GM12878 (cell line): ENCODE measurements around the gene DYNLT5. TPM values are rescaled to one million over a fixed set of nuclear protein-coding genes. Genes with fewer than 3 reads are reported as not detected.

Source experiments
- ATAC-seq: fragments of 200-7000 bp; cut with Tn5 transposase; 3 replicates; pipeline ENCODE4 v1.9.1; 2020; ENCODE audit warnings: mild to moderate bottlenecking, moderate library complexity
- BruUV-seq: library from RNA; stranded (reverse); fragments of 400-500 nt; replicated peaks from 2 replicates; lab custom pipeline; 2021; lab: Mats Ljungman, UMichigan
- CTCF ChIA-PET: fragments of 300-600 bp; sonication (Branson Sonifier 250); formaldehyde crosslinking; extraction: SDS; loops from one replicate; lab custom pipeline; 2021; ENCODE audit warnings: inconsistent platforms; lab: Yijun Ruan, JAX
- POLR2A ChIA-PET: fragments of 350-600 bp; formaldehyde crosslinking; extraction: SDS; loops from one replicate; lab custom pipeline; 2021; ENCODE audit warnings: inconsistent platforms; lab: Charles Lee
- RAD21 ChIA-PET: fragments of 300-600 bp; sonication (Branson Sonifier 250); formaldehyde crosslinking; loops from one replicate; lab custom pipeline; 2023; ENCODE audit warnings: antibody characterized with exemption; ENCODE audit not compliant: unreplicated experiment; lab: Charles Lee
- SMC1A ChIA-PET: fragments of 300-600 bp; sonication (Branson Sonifier 250); formaldehyde crosslinking; loops from one replicate; lab custom pipeline; 2023; ENCODE audit not compliant: unreplicated experiment, uncharacterized antibody; lab: Charles Lee
- DNase-seq: peaks from one replicate; pipeline ENCODE4 v3.0.0-alpha.2; 2011; ENCODE audit warnings: low read depth, low spot score
- FAIRE-seq: peaks from 3 replicates; lab custom pipeline; 2011; peaks lifted over from hg19 to GRCh38; lab: Jason Lieb, UNC
- H2AFZ ChIP-seq: 2 replicates; pipeline ENCODE4 v1.6.0; 2011; ENCODE audit warnings: low read depth, low read length, control low read depth; ENCODE audit not compliant: control insufficient read depth
- H3K27ac ChIP-seq: 2 replicates; pipeline ENCODE4 v1.5.1; 2011; ENCODE audit warnings: control low read depth; ENCODE audit not compliant: control insufficient read depth, insufficient read depth
- H3K27me3 ChIP-seq, 2 experiments: replicated peaks in 1 of 2; 2 replicates each; pipeline versions ENCODE4 v1.6.0 to v1.6.1; 2011; ENCODE audit warnings: low read length in 1 of 2; ENCODE audit not compliant: control insufficient read depth in 2 of 2, insufficient read depth in 2 of 2
- H3K36me3 ChIP-seq, 2 experiments: 2 replicates each; pipeline ENCODE4 v1.5.1; 2011; ENCODE audit warnings: low read length in 1 of 2; ENCODE audit not compliant: control insufficient read depth in 2 of 2, insufficient read depth in 2 of 2
- H3K4me1 ChIP-seq: 2 replicates; pipeline ENCODE4 v1.6.1; 2011; ENCODE audit warnings: mild to moderate bottlenecking, low read length, moderate library complexity, mixed read lengths; ENCODE audit not compliant: control insufficient read depth, insufficient read depth
- H3K4me2 ChIP-seq: 2 replicates; pipeline ENCODE4 v1.6.0; 2011; ENCODE audit warnings: control low read depth; ENCODE audit not compliant: control insufficient read depth, insufficient read depth
- H3K4me3 ChIP-seq: fragments of 200-600 bp; sonication (generic); 2 replicates; pipeline ENCODE4 v1.5.1; 2016
- H3K79me2 ChIP-seq: 2 replicates; pipeline ENCODE4 v1.6.0; 2011; ENCODE audit warnings: low read length; ENCODE audit not compliant: control insufficient read depth, insufficient read depth
- H3K9ac ChIP-seq: 2 replicates; pipeline ENCODE4 v1.8.0; 2011; ENCODE audit warnings: low read length, control low read depth, mixed read lengths; ENCODE audit not compliant: control insufficient read depth, insufficient read depth
- H3K9me3 ChIP-seq: replicated peaks from 3 replicates; pipeline ENCODE4 v1.5.1; 2011; ENCODE audit warnings: mild to moderate bottlenecking, low read length; ENCODE audit not compliant: control insufficient read depth, insufficient read depth
- H4K20me1 ChIP-seq: 2 replicates; pipeline ENCODE4 v1.6.0; 2011; ENCODE audit not compliant: control insufficient read depth, insufficient read depth
- CHD2 ChIP-seq: IDR thresholded peaks from 2 replicates; pipeline ENCODE4 v1.6.1; 2011; ENCODE audit warnings: low read depth, low read length, improper control_type of control experiment, borderline replicate concordance
- ESRRA ChIP-seq: IDR thresholded peaks from 2 replicates; pipeline ENCODE4 v1.6.1; 2012; ENCODE audit warnings: mild to moderate bottlenecking, low read length, improper control_type of control experiment
- HDAC2 ChIP-seq: fragments of 200-600 bp; sonication (generic); IDR thresholded peaks from 2 replicates; pipeline ENCODE4 v1.6.1; 2017
- NBN ChIP-seq: fragments of 450-650 bp; IDR thresholded peaks from 2 replicates; pipeline ENCODE4 v1.6.1; 2016
- NR2C2 ChIP-seq: IDR thresholded peaks from 2 replicates; pipeline ENCODE4 v1.6.1; 2011; ENCODE audit warnings: borderline replicate concordance, low read depth; ENCODE audit not compliant: control insufficient read depth, insufficient read length
- SIN3A ChIP-seq: IDR thresholded peaks from 2 replicates; pipeline ENCODE4 v1.6.1; 2012; ENCODE audit warnings: low read depth, low read length, improper control_type of control experiment
- ZNF207 ChIP-seq: fragments of 450-650 bp; IDR thresholded peaks from 2 replicates; pipeline ENCODE4 v1.6.1; 2014; ENCODE audit warnings: antibody characterized with exemption, mild to moderate bottlenecking, borderline replicate concordance
- ZSCAN29 ChIP-seq: fragments of 450-650 bp; IDR thresholded peaks from 2 replicates; pipeline ENCODE4 v1.6.1; 2017; ENCODE audit warnings: mild to moderate bottlenecking, moderate library complexity
- WGBS: methylation state at CpG from one replicate; pipeline ENCODE4 v1.1.6; 2016; ENCODE audit warnings: low lambda C conversion rate; ENCODE audit not compliant: insufficient replicate concordance, insufficient coverage; ENCODE audit errors: missing lambda C conversion rate; 5-methylcytosine and 5-hydroxymethylcytosine counted together
- in situ Hi-C: fragments of 300-500 bp; cut with MboI; formaldehyde crosslinking; loops from 9 replicates; pipeline ENCODE4 v1.14.3; 2018; ENCODE audit warnings: mixed read lengths
- intact Hi-C: fragments of 100-400 bp; cut with micrococcal nuclease; formaldehyde crosslinking; loops from one replicate; pipeline ENCODE4 v1.14.2; 2022; ENCODE audit not compliant: unreplicated experiment
- polyA plus RNA-seq, 11 experiments: library from polyadenylated mRNA; depleted of rRNA in 4 of 11; unstranded in 6 of 11; stranded (reverse) in 5 of 11; fragments of >200 nt; fragmentation: Nextera tagmentation in 4 of 11; fragmentation: Illumina TruSeq in 1 of 11; extraction: Ambion mirVana in 4 of 11; extraction: Trizol in 1 of 11; gene quantifications; 1 replicate in 1 of 11; 2 replicates in 10 of 11; pipeline versions ENCODE4 v1.2.1 to v1.2.3, GENCODE V29; 2011 to 2016; ENCODE audit warnings: inconsistent platforms in 2 of 11, missing spikeins in 2 of 11, low read depth in 1 of 11
- total RNA-seq, 4 experiments: library from RNA; depleted of rRNA in 3 of 4; stranded (reverse); fragments of >200 nt in 3 of 4; fragmentation: Illumina TruSeq in 1 of 4; extraction: Trizol in 1 of 4; gene quantifications; 2 replicates each; pipeline versions ENCODE4 v1.2.1 to v1.2.3, GENCODE V29; 2013 to 2021
- TF ChIP-seq, protein P1 (sequence below): IDR thresholded peaks from 2 replicates; pipeline ENCODE4 v1.6.1; 2012; ENCODE audit warnings: low read depth, low read length, improper control_type of control experiment
- TF ChIP-seq, protein P2 (sequence below): fragments of 450-650 bp; IDR thresholded peaks from 2 replicates; pipeline ENCODE4 v1.6.1; 2017; ENCODE audit warnings: mild to moderate bottlenecking
- TF ChIP-seq, protein P3 (sequence below): fragments of 450-650 bp; formaldehyde crosslinking; IDR thresholded peaks from 2 replicates; pipeline ENCODE4 v1.4.0; 2022; ENCODE audit warnings: mild to moderate bottlenecking, moderate library complexity

DYNLT5 gene
- total and polyA plus RNA-seq, 10 of the 15 experiments (the other 5 are each of a cell fraction or from before 2014, with no cell fraction given): not detected

DNA sequence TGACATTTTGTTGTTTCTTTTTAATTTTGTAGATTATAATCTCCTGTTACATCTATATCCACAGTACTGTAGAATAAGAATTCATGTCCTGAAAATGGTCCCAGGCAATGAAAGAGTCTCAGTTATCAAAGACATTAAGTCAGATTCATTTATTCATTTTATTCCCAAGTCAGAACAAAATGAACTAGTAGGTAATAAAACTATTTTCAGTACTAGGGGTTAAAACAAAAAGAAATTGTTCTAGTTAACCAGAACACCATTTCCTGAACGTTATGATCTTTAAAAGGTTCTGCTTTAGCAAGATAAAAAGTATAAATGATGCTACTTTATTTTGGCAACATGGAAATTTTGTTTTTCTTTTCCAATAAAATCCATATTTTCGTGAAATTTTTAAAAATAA is 6.8 kb upstream of the DYNLT5 start:
- H3K79me2 ChIP-seq: no peaks in the 10 kb centered on the region
- no peaks in the 10 kb centered on the region for H4K20me1 ChIP-seq
- ChIA-PET SMC1A (interaction anchor here (1.0 kb wide), 1 partner anchor 489 kb away, joined by 3 read pairs; no protein-coding TSS in a partner anchor), POLR2A (no interaction called here), RAD21 (no interaction called here), CTCF (no interaction called here)
- DNase-seq (no peak), ATAC-seq (no peak), FAIRE-seq (no peak)
- no peaks in the 10 kb centered on the region for H3K4me1 ChIP-seq
- no peaks in the 10 kb centered on the region for H3K36me3 ChIP-seq
- BruUV-seq: no TSS peak
- TF ChIP-seq, protein P1, sequence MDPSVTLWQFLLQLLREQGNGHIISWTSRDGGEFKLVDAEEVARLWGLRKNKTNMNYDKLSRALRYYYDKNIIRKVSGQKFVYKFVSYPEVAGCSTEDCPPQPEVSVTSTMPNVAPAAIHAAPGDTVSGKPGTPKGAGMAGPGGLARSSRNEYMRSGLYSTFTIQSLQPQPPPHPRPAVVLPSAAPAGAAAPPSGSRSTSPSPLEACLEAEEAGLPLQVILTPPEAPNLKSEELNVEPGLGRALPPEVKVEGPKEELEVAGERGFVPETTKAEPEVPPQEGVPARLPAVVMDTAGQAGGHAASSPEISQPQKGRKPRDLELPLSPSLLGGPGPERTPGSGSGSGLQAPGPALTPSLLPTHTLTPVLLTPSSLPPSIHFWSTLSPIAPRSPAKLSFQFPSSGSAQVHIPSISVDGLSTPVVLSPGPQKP: no peak
- TF ChIP-seq SIN3A: no peak
- no peak for TF ChIP-seq ZNF207
- WGBS: 2% methylated on average over 2 of the region's 2 CpGs
- no peaks in the 10 kb centered on the region for H3K9me3 ChIP-seq
- H2AFZ ChIP-seq: no peak overlapping the region
- H3K4me2 ChIP-seq: no peak overlapping the region
- no peak overlapping the region for H3K4me3 ChIP-seq
- intact Hi-C loops: no loop called here
- H3K27ac ChIP-seq: no peak overlapping the region
- in situ Hi-C loops: no loop called here
- 0 out of 4 replicates have a peak, but pooled peaks cover 0 to under 1% of the 10 kb centered on the region in 2 experiments for H3K27me3 ChIP-seq
- no peak overlapping the region for H3K9ac ChIP-seq

DNA sequence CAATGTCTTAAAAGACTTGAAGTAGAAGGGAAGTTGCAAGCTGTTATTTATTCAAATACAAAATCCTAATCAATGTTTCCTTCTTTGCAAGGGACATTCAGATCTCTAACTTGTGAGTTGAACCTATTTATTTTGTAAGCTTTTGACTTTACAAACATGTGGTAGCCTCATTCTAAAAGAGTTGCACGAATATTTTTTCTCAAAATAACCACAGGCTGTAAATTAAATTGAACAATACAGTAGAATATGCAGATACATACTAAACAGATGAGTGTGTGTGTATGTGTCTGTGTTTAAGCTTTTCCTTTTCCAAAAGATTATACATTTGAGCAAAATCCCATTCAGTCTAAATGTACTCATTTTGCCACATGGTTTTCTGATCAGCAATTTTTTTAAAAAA is 4.8 kb upstream of the DYNLT5 start:
- Histone ChIP-seq H3K9me3 (no peaks in the 10 kb centered on the region), H2AFZ (no peak overlapping the region)
- TF ChIP-seq CHD2 (no peak), ZSCAN29 (no peak), NR2C2 (no peak), HDAC2 (no peak), NBN (no peak), ESRRA (no peak)
- TF ChIP-seq, protein P2, sequence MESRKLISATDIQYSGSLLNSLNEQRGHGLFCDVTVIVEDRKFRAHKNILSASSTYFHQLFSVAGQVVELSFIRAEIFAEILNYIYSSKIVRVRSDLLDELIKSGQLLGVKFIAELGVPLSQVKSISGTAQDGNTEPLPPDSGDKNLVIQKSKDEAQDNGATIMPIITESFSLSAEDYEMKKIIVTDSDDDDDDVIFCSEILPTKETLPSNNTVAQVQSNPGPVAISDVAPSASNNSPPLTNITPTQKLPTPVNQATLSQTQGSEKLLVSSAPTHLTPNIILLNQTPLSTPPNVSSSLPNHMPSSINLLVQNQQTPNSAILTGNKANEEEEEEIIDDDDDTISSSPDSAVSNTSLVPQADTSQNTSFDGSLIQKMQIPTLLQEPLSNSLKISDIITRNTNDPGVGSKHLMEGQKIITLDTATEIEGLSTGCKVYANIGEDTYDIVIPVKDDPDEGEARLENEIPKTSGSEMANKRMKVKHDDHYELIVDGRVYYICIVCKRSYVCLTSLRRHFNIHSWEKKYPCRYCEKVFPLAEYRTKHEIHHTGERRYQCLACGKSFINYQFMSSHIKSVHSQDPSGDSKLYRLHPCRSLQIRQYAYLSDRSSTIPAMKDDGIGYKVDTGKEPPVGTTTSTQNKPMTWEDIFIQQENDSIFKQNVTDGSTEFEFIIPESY: no peak
- TF ChIP-seq, protein P3, sequence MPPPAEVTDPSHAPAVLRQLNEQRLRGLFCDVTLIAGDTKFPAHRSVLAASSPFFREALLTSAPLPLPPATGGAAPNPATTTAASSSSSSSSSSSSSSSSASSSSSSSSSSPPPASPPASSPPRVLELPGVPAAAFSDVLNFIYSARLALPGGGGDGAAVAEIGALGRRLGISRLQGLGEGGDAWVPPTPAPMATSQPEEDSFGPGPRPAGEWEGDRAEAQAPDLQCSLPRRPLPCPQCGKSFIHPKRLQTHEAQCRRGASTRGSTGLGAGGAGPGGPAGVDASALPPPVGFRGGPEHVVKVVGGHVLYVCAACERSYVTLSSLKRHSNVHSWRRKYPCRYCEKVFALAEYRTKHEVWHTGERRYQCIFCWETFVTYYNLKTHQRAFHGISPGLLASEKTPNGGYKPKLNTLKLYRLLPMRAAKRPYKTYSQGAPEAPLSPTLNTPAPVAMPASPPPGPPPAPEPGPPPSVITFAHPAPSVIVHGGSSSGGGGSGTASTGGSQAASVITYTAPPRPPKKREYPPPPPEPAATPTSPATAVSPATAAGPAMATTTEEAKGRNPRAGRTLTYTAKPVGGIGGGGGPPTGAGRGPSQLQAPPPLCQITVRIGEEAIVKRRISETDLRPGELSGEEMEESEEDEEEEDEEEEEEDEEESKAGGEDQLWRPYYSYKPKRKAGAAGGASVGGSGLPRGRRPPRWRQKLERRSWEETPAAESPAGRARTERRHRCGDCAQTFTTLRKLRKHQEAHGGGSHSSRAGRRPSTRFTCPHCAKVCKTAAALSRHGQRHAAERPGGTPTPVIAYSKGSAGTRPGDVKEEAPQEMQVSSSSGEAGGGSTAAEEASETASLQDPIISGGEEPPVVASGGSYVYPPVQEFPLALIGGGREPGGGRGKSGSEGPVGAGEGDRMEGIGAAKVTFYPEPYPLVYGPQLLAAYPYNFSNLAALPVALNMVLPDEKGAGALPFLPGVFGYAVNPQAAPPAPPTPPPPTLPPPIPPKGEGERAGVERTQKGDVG (CRISPR knock-in tag): no peak

More for the DNA sequence above, 4.8 kb upstream of the DYNLT5 start:
- DNase-seq (no peak), FAIRE-seq (no peak), ATAC-seq (no peak)
- ChIA-PET POLR2A (no interaction called here), CTCF (interaction anchor here (1.0 kb wide), 1 partner anchor 15 kb away, joined by 3 read pairs; no protein-coding TSS in a partner anchor), SMC1A (interaction anchor here (1.3 to 1.4 kb wide), 2 partner anchors 10 to 401 kb away, joined by 3 to 4 read pairs; no protein-coding TSS in a partner anchor), RAD21 (no interaction called here)
- Histone ChIP-seq H3K27me3 (peaks cover 6 to 12% of the 10 kb centered on the region in 2 experiments; a peak in 3 of 4 replicates), H3K79me2 (no peaks in the 10 kb centered on the region), H4K20me1 (no peaks in the 10 kb centered on the region), H3K27ac (no peak overlapping the region), H3K9ac (no peak overlapping the region), H3K4me2 (no peak overlapping the region), H3K4me1 (no peaks in the 10 kb centered on the region), H3K4me3 (no peak overlapping the region), H3K36me3 (no peaks in the 10 kb centered on the region)
- in situ Hi-C loops: no loop called here
- BruUV-seq: no TSS peak
- WGBS: 0% methylated on average over 1 of the region's 1 CpG
- intact Hi-C loops: no loop called here
